ENCODE measurements around the gene CLK3. TPM values are rescaled to one million over a fixed set of nuclear protein-coding genes. Genes with fewer than 3 reads are reported as not detected.

The CLK3 gene
- total and polyA plus RNA-seq, 2 of the 8 experiments (the other 6 are each of a cell fraction or from before 2014, with no cell fraction given) = 43.5 to 67.3 TPM

DNA sequence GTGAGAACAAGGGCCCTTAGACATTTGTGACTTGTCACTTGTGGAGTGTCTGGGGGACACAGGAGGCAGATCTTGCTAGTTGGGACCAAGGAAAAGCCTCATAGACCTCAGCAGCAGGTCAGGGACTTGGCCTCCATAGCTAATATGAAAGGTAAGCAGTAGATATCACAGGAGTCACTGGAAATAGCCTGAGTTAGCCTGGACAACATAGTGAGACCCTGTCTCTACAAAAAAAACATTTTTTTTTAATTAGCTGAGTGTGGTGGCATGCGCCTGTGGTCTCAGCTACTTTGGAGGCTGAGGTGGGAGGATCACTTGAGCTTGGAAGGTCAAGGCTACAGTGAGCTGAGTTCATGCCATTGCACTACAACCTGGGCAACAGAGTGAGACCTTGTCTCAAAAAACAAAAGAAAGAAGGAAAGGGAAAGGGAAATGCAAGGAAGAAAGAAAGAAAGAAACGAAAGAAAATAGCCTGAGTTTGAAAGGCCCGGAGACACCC lies 37.1 kb upstream of the CLK3 start:
- Histone ChIP-seq H3K23me2 (ENCODE audit: low read depth, low read length) (no peaks in the 10 kb centered on the region), H2BK12ac (ENCODE audit: low read depth, low read length) (no peak overlapping the region), H2BK20ac (ENCODE audit: low read length) (no peak overlapping the region), H4K8ac (ENCODE audit: extremely low read depth, insufficient read depth, low read length) (no peak overlapping the region), H3K79me1 (ENCODE audit: low read depth, low read length) (no peaks in the 10 kb centered on the region; the same call in 1 of the 2 replicates), H3K4me1 (replicated peaks in 1 of 4; ENCODE audit: control insufficient read depth in 3 of 4, insufficient read depth in 4 of 4, low read length in 3 of 4) (no peaks in the 10 kb centered on the region), H3K9me3 (ENCODE audit: insufficient read depth in 2 of 2, low read depth in 1 of 2, low read length in 1 of 2) (no peaks in the 10 kb centered on the region), H3K27ac (ENCODE audit: low read depth, low read length) (no peak overlapping the region), H3K14ac (ENCODE audit: insufficient read length) (no peak overlapping the region), H4K20me1 (replicated peaks in 1 of 2; ENCODE audit: control insufficient read depth in 1 of 2, insufficient read depth in 2 of 2, low read length in 2 of 2) (peaks cover 2 to 8% of the 10 kb centered on the region in 2 experiments), H2AK5ac (ENCODE audit: low read depth, low read length) (no peak overlapping the region), H2BK15ac (ENCODE audit: low read length) (no peak overlapping the region), H2BK5ac (ENCODE audit: low read depth, low read length) (no peak overlapping the region), H3K36me3 (ENCODE audit: control insufficient read depth in 2 of 4, insufficient read depth in 4 of 4, low read length in 3 of 4) (peaks cover 16 to 60% (median 33%) of the 10 kb centered on the region in 4 experiments), H2BK120ac (replicated peaks; ENCODE audit: low read depth, low read length) (no peak overlapping the region), H3K18ac (ENCODE audit: extremely low read depth, low read length) (no peak overlapping the region), H4K5ac (ENCODE audit: insufficient read length, low read depth, low read length) (no peak overlapping the region), H3K56ac (replicated peaks; ENCODE audit: insufficient read length, low read depth, low read length) (no peak overlapping the region), H3K9ac (replicated peaks in 1 of 4; ENCODE audit: extremely low read depth in 1 of 4, low read depth in 3 of 4, low read length in 3 of 4) (no peak overlapping the region), H2AFZ (ENCODE audit: low read length) (no peak overlapping the region), H3K79me2 (ENCODE audit: control insufficient read depth in 1 of 2, insufficient read depth in 2 of 2, low read length in 2 of 2) (peaks cover 0 to 10% of the 10 kb centered on the region in 2 experiments; a peak in 2 of 4 replicates), H3K27me3 (replicated peaks in 1 of 4; ENCODE audit: control insufficient read depth in 3 of 4, extremely low read depth in 1 of 4, insufficient read depth in 3 of 4, low read length in 3 of 4) (no peaks in the 10 kb centered on the region), H3K4ac (replicated peaks; ENCODE audit: insufficient read length, low read depth, low read length) (no peak overlapping the region), H3K23ac (ENCODE audit: insufficient read length) (no peak overlapping the region), H3K4me3 (ENCODE audit: extremely low read depth in 1 of 4, insufficient read depth in 2 of 4, low read depth in 3 of 4, low read length in 4 of 4) (no peak overlapping the region), H4K91ac (replicated peaks; ENCODE audit: insufficient read length, low read length) (no peak overlapping the region), H3K4me2 (ENCODE audit: insufficient read depth in 1 of 2, low read depth in 2 of 2, low read length in 2 of 2) (no peak overlapping the region)
- CTCF ChIA-PET (ENCODE audit: partially characterized antibody) = interaction anchor here (0.6 to 1.5 kb wide), 8 partner anchors 9 to 156 kb away, joined by 3 to 7 read pairs (median 3); no protein-coding TSS in a partner anchor
- POLR2A ChIA-PET (ENCODE audit: partially characterized antibody) = interaction anchor here (0.9 to 2.0 kb wide), 3 partner anchors 18 to 33 kb away, joined by 3 to 7 read pairs (median 6); no protein-coding TSS in a partner anchor
- DNase-seq (ENCODE audit: low read depth in 1 of 2, low spot score in 2 of 2) (no peak), FAIRE-seq (no peak)
- WGBS, 2 experiments (ENCODE audit: extremely low coverage in 1 of 2, insufficient coverage in 1 of 2, insufficient read length in 1 of 2, insufficient replicate concordance in 2 of 2, low coverage in 1 of 2, low lambda C conversion rate in 2 of 2, missing lambda C conversion rate in 1 of 2) = 90% methylated on average over 3 of the region's 3 CpGs; no CpG with 5 or more reads in 1 of the 2 experiments
- TF ChIP-seq JUND (IDR thresholded peaks at IDR 0.05; ENCODE audit: low read length) (no peak), CTBP2 (IDR thresholded peaks at IDR 0.05; ENCODE audit: borderline replicate concordance, insufficient read depth, insufficient read length, low read length) (no peak), SIRT6 (IDR thresholded peaks at IDR 0.05; ENCODE audit: low read length) (no peak), TBP (IDR thresholded peaks at IDR 0.05; ENCODE audit: low read depth, low read length) (no peak), KDM5A (IDR thresholded peaks at IDR 0.05; ENCODE audit: low read length) (no peak), BCL11A (IDR thresholded peaks at IDR 0.05; ENCODE audit: low read depth in 2 of 2, low read length in 2 of 2) (no peak), CTCF (IDR thresholded peaks at IDR 0.05; ENCODE audit: control extremely low read depth in 1 of 3, insufficient read depth in 1 of 3, low read depth in 1 of 3, low read length in 3 of 3) (no peak), RBBP5 (IDR thresholded peaks at IDR 0.05; ENCODE audit: borderline replicate concordance, low read depth, low read length) (no peak), HDAC6 (IDR thresholded peaks at IDR 0.05; ENCODE audit: low read depth, low read length) (no peak), EGR1 (IDR thresholded peaks at IDR 0.05; ENCODE audit: borderline replicate concordance, low read depth, low read length) (no peak), EZH2 (IDR thresholded peaks at IDR 0.05; ENCODE audit: low read depth, low read length, severe bottlenecking) (no peak)

All from H1 (cell line).